ENCODE measurements around the gene CALU. TPM values are rescaled to one million over a fixed set of nuclear protein-coding genes. Genes with fewer than 3 reads are reported as not detected.

CALU gene
- total and polyA plus RNA-seq, 8 donors, result 10.1 to 270 (median 47.7) TPM

GRCh38 chr7:128807191-128807590 lies 68.0 kb downstream of the CALU start:
- 77 to 90% (median 83%) methylated on average over 8 of the region's 8 CpGs for WGBS, 5 donors
- Histone ChIP-seq H3K9me3 (no peaks in the 10 kb centered on the region), H3K27ac (no peak overlapping the region), H3K27me3 (no peaks in the 10 kb centered on the region), H3K4me3 (no peak overlapping the region), H3K4me1 (no peaks in the 10 kb centered on the region), H3K36me3 (peaks cover 4 to 41% (median 21%) of the 10 kb centered on the region in 4 donors)
- no peak for DNase-seq
- intact Hi-C loops (cut with DNase I; ENCODE audit: low total_unique reads), result no loop called here
- no peak for TF ChIP-seq POLR2AphosphoS5 (IDR thresholded peaks at IDR 0.05)
- TF ChIP-seq CTCF (IDR thresholded peaks at IDR 0.05), result no peak
- no peak for TF ChIP-seq EP300 (IDR thresholded peaks at IDR 0.05)
- TF ChIP-seq POLR2A (IDR thresholded peaks at IDR 0.05), result no peak

GRCh38 chr7:128809363-128809762 lies 70.2 kb downstream of the CALU start:
- H3K27ac ChIP-seq, result no peak overlapping the region
- no peaks in the 10 kb centered on the region for H3K27me3 ChIP-seq
- H3K4me3 ChIP-seq, result no peak overlapping the region
- DNase-seq, result no peak
- peaks cover 4 to 37% (median 21%) of the 10 kb centered on the region in 4 donors for H3K36me3 ChIP-seq
- H3K4me1 ChIP-seq, result peaks cover 0 to 11% (median 9%) of the 10 kb centered on the region in 4 donors
- WGBS, 5 donors, result 85 to 97% (median 89%) methylated on average over 3 of the region's 3 CpGs
- TF ChIP-seq EP300 (IDR thresholded peaks at IDR 0.05), result no peak
- TF ChIP-seq POLR2A (IDR thresholded peaks at IDR 0.05), result no peak
- TF ChIP-seq CTCF (IDR thresholded peaks at IDR 0.05), result no peak
- no peak for TF ChIP-seq POLR2AphosphoS5 (IDR thresholded peaks at IDR 0.05)
- intact Hi-C loops (cut with DNase I; ENCODE audit: low total_unique reads), result no loop called here
- no peaks in the 10 kb centered on the region for H3K9me3 ChIP-seq

GRCh38 chr7:128810473-128810872 lies 71.3 kb downstream of the CALU start:
- 83 to 87% (median 84%) methylated on average over 2 of the region's 2 CpGs for WGBS, 5 donors
- no peak overlapping the region for H3K27ac ChIP-seq
- peaks cover 0 to 11% (median 9%) of the 10 kb centered on the region in 4 donors for H3K4me1 ChIP-seq
- no peaks in the 10 kb centered on the region for H3K9me3 ChIP-seq
- no peaks in the 10 kb centered on the region for H3K27me3 ChIP-seq
- intact Hi-C loops (cut with DNase I; ENCODE audit: low total_unique reads), result no loop called here
- H3K36me3 ChIP-seq, result peaks cover 4 to 26% (median 14%) of the 10 kb centered on the region in 4 donors
- no peak for DNase-seq
- TF ChIP-seq POLR2AphosphoS5 (IDR thresholded peaks at IDR 0.05), result no peak
- no peak for TF ChIP-seq EP300 (IDR thresholded peaks at IDR 0.05)
- no peak for TF ChIP-seq POLR2A (IDR thresholded peaks at IDR 0.05)
- no peak for TF ChIP-seq CTCF (IDR thresholded peaks at IDR 0.05)
- H3K4me3 ChIP-seq, result no peak overlapping the region

GRCh38 chr7:128810997-128811396 lies 71.8 kb downstream of the CALU start:
- 92 to 100% (median 96%) methylated on average over 3 of the region's 3 CpGs for WGBS, 5 donors
- Histone ChIP-seq H3K36me3 (peaks cover 0 to 21% (median 9%) of the 10 kb centered on the region in 4 donors), H3K4me1 (peaks cover 0 to 11% (median 9%) of the 10 kb centered on the region in 4 donors), H3K27ac (no peak overlapping the region), H3K27me3 (no peaks in the 10 kb centered on the region), H3K9me3 (no peaks in the 10 kb centered on the region), H3K4me3 (no peak overlapping the region)
- intact Hi-C loops (cut with DNase I; ENCODE audit: low total_unique reads), result no loop called here
- no peak for DNase-seq
- TF ChIP-seq POLR2AphosphoS5 (IDR thresholded peaks at IDR 0.05) (no peak), EP300 (IDR thresholded peaks at IDR 0.05) (no peak)

- DNase-seq, result no peak
- no peak for TF ChIP-seq POLR2AphosphoS5 (IDR thresholded peaks at IDR 0.05)
- no peak for TF ChIP-seq EP300 (IDR thresholded peaks at IDR 0.05)
- no peak for TF ChIP-seq POLR2A (IDR thresholded peaks at IDR 0.05)
- TF ChIP-seq CTCF (IDR thresholded peaks at IDR 0.05), result no peak
- H3K27me3 ChIP-seq, result no peaks in the 10 kb centered on the region
- 90 to 94% (median 92%) methylated on average over 11 of the region's 11 CpGs for WGBS, 5 donors
- H3K4me1 ChIP-seq, result peaks cover 0 to 11% (median 9%) of the 10 kb centered on the region in 4 donors
- H3K9me3 ChIP-seq, result no peaks in the 10 kb centered on the region
- no peak overlapping the region for H3K27ac ChIP-seq
- intact Hi-C loops (cut with DNase I; ENCODE audit: low total_unique reads), result no loop called here
- H3K4me3 ChIP-seq, result no peak overlapping the region
- H3K36me3 ChIP-seq, result peaks cover 0 to 13% (median 3%) of the 10 kb centered on the region in 4 donors
Measured at GRCh38 chr7:128811631-128812430, 72.7 kb downstream of the CALU start.

All from stomach (tissue), 9 donors.